Omental fat pad (tissue), 4 donors: Measurements from ENCODE around the gene TMEM120B. TPM values are rescaled to one million over a fixed set of nuclear protein-coding genes. Genes with fewer than 3 reads are reported as not detected.

ENCODE experiments used
- ATAC-seq: fragments of 150-250 bp; one replicate; pipeline ENCODE4 v1.9.1; 2016; ENCODE audit warnings: mild to moderate bottlenecking, moderate library complexity; ENCODE audit not compliant: low FRiP score
- DNase-seq: peaks from one replicate; pipeline ENCODE4 v3.0.0-alpha.2; 2019; ENCODE audit warnings: low spot score
- total RNA-seq, 4 donors: library from RNA; depleted of rRNA; stranded (reverse); fragments of >200 nt; gene quantifications; one replicate each; pipeline ENCODE4 v1.1.0, GENCODE V29; 2016
- TF ChIP-seq, protein P1 (sequence below), 3 donors: fragments of 450-650 bp; IDR thresholded peaks; one replicate each; pipeline ENCODE4 v1.5.1; 2016 to 2017; ENCODE audit warnings: antibody characterized with exemption in 3 of 3, mild to moderate bottlenecking in 3 of 3, moderate library complexity in 2 of 3

Gene TMEM120B
- total RNA-seq, 4 donors from 2014 or later, result 4.9 to 10.7 (median 5.7) TPM

DNA sequence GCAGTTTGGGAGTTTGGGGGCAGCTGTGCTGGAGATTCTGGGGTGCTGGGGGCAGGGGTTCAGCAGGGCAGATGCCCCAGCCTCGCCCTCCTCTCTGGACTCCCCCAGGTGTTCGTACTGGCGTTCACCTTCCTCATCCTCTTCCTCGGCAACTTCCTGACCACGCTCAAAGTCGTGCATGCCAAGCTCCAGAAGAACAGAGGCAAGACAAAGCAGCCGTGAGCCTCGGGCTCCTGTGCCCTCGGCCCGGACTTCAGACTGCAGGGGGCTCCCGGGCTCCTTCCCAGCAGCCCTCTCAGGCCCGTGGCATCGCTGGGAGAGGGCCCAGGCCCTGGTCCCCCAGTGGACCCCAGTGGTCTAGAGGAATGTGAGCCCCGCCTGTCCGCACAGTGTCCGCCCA is 62.9 kb downstream of the TMEM120B start:
- ATAC-seq (no peak), DNase-seq (no peak)
- TF ChIP-seq, protein P1, sequence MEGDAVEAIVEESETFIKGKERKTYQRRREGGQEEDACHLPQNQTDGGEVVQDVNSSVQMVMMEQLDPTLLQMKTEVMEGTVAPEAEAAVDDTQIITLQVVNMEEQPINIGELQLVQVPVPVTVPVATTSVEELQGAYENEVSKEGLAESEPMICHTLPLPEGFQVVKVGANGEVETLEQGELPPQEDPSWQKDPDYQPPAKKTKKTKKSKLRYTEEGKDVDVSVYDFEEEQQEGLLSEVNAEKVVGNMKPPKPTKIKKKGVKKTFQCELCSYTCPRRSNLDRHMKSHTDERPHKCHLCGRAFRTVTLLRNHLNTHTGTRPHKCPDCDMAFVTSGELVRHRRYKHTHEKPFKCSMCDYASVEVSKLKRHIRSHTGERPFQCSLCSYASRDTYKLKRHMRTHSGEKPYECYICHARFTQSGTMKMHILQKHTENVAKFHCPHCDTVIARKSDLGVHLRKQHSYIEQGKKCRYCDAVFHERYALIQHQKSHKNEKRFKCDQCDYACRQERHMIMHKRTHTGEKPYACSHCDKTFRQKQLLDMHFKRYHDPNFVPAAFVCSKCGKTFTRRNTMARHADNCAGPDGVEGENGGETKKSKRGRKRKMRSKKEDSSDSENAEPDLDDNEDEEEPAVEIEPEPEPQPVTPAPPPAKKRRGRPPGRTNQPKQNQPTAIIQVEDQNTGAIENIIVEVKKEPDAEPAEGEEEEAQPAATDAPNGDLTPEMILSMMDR (IDR thresholded peaks at IDR 0.05), result no peak

DNA sequence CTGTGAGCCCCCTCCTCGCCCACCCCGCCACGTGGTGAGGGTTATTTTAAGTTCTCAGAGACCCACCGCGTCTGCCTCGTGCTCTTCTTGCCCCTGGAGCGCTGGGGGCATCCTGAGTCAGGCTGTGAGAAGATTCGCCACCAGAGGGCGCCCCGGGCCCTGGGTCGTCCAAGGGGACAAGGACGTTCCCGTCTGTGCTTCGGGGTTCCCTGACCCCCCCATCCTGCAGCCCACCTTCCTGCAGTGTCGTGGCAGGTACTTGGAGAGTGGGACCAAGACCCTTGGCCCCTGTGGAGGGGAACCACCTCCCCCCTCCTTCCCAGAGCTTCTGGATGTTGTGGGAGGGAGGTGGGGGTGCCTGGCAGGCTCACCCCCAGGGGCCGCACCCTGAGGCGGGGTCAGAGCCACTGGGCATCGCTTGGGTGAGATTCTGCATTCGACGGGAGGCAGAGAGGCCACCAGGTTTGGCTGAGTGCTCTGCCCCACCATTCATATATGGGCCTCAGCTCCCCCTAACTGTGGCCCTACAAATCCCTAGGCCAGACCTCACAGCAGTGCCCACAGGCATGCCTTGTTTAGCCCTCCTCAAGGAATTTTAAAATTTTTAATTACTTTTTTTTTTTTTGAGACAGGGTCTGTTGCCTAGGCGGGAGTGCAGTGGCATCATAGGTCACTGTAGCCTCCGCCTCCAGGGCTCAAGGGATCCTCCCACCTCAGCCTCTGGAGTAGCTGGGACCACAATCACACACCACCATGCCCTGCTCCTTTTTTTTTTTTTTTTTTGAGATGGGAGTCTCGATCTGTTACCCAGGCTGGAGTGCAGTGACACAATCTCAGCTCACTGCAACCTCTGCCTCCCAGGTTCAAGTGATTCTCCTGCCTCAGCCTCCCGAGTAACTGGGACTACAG is 63.9 kb downstream of the TMEM120B start:
- ATAC-seq, result no peak
- peak; percentile 96 for DNase-seq
- TF ChIP-seq, protein P1 (IDR thresholded peaks at IDR 0.05), result peak in 1 of 3 donors; percentile 8

DNA sequence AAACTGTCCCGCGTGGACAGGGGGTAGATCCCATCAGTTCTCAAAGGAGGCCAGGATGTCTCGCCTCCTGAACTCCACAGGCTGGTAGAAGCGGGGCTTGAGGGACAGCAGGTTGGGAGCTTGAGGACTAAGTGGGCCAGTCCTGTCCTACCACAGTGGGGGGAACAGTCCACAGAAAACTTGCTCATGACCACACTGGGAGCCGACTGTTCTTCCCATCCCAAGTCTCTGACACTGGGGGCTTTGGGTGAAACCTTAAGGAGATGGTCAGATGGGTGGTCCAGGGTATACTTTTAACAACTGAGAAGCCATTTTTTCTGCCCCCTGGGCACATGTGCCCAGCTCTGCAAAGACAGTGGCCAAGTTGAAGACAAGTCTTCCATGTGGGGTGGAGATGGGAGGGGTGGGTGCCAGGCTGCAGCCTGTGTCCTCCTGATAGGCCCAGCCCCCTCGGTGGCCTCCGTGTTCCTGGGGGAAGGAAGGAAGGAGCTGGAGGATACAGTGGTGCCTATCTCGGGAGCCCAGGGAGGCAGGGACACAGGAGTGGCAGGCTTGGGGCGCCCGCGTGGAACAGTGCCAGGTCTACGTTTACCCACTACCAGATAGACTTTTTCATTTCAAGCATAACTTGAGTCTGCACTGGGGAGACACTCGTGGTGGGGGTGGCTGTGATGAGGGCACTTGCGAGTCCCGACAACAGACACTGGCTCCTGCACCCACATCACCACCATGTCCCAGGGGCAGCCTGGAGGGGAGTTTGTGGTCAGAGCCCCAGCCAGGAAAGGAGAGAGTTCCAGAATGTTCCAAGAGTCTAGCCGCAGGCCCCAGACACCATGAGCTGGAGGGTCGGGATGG is 66.2 kb downstream of the TMEM120B start:
- no peak for DNase-seq
- TF ChIP-seq, protein P1 (IDR thresholded peaks at IDR 0.05), result no peak
- no peak for ATAC-seq

DNA sequence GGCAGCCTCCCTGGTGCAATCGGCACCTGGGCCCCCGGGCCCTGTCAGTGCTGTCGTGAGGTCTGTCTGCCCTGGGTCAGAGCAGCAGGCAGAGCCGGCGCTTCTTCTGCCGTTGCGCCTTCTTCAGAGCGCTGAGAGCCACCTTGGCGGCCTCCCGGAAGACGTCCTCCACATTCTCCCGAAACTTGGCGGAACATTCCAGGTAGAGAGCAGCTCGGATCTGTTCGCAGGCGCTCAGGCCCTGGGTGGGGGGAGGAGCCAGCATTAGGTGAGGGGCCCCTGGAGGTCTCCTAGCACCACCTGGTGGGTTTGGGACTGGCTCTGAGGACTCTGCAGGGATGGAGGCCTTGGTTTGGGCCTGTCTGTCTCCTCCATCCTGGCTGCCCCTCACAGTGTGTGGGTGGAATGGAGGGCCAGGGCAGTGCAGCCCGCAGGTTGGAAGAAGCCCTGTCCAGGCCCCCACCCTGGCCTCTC is 66.9 kb downstream of the TMEM120B start:
- no peak for ATAC-seq

DNA sequence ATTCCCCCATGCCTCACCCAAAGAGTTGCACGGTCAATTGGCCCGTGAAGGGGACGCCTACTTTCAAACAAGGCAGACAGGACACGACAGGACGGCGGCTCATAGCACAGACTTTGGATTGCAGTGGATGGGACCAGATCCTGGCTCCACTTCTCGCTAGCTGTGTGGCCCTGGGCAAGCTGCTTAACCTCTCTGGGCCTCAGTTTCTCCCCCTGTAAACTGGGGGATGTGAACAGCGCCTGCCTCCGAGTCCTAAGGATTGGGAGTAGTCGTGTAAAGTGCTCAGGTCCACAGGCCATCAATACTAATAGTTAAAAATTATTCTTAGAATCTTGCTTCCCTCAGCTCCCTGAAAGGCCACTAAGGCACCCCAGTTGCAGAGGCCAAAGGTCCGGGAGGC is 67.9 kb downstream of the TMEM120B start:
- TF ChIP-seq, protein P1 (IDR thresholded peaks at IDR 0.05), result no peak
- ATAC-seq (no peak), DNase-seq (no peak)

More for the DNA sequence above, 66.9 kb downstream of the TMEM120B start:
- DNase-seq, result no peak
- TF ChIP-seq, protein P1 (IDR thresholded peaks at IDR 0.05), result no peak

DNA sequence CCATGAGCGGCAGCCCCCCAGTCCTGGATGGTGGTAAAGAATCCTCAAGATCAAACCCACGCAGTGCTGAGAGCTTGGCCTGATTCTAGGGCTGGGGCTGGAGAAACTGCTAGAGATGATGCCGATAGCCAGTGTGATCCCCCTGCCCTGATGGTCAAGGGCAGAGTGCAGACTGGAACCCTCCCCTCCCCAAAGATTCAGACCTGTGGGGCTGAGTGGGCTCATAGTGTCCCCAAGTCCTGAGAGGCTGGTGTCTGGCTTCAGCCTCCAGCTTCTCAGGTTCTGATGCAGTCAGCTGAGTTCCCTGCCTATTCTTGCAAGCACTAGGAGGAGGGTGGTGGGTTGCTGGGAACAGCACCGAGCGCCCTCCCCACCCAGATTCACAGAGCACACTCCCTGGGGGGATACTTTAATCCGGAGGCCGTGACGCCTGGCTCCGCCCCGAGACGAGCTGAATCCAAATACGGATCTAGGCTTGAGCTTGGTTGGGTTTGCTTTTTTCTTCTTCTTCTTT is 69.0 kb downstream of the TMEM120B start:
- no peak for ATAC-seq

More for the DNA sequence above, 69.0 kb downstream of the TMEM120B start:
- DNase-seq, result no peak
- TF ChIP-seq, protein P1 (IDR thresholded peaks at IDR 0.05), result no peak
